ENCODE results near the gene ASTN2. TPM values are rescaled to one million over a fixed set of nuclear protein-coding genes. Genes with fewer than 3 reads are reported as not detected.

ASTN2 gene
- total and polyA plus RNA-seq, 9 donors: 1.8 to 6.4 (median 3.2) TPM

DNA sequence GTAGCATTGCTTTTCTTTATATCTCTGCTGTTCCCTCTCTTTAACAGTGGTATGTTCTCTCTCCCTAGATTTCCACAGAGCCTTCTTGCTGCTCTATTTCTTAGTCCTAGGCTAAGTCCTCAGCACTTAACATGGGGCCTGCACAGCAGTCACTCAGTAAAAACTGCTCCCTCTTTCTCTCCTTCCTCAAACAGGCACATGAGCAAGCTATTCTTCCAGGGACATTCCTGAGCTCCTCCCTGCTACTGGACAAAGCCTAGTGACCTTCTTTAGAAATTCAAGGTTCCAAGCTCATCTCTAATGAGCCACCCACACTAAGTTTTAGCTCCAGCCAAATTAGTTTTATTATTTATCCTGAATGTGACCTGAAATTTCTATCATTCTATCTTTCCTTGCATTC, 688.3 kb downstream of the ASTN2 start:
- H3K4me1 ChIP-seq (ENCODE audit: insufficient read depth): no peaks in the 10 kb centered on the region
- no peak for DNase-seq
- TF ChIP-seq POLR2A (IDR thresholded peaks at IDR 0.05) (no peak), EP300 (IDR thresholded peaks at IDR 0.05) (no peak)
- TF ChIP-seq, protein P1, sequence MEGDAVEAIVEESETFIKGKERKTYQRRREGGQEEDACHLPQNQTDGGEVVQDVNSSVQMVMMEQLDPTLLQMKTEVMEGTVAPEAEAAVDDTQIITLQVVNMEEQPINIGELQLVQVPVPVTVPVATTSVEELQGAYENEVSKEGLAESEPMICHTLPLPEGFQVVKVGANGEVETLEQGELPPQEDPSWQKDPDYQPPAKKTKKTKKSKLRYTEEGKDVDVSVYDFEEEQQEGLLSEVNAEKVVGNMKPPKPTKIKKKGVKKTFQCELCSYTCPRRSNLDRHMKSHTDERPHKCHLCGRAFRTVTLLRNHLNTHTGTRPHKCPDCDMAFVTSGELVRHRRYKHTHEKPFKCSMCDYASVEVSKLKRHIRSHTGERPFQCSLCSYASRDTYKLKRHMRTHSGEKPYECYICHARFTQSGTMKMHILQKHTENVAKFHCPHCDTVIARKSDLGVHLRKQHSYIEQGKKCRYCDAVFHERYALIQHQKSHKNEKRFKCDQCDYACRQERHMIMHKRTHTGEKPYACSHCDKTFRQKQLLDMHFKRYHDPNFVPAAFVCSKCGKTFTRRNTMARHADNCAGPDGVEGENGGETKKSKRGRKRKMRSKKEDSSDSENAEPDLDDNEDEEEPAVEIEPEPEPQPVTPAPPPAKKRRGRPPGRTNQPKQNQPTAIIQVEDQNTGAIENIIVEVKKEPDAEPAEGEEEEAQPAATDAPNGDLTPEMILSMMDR (IDR thresholded peaks at IDR 0.05): no peak
- intact Hi-C loops (cut with DNase I): no loop called here
- no peaks in the 10 kb centered on the region for H3K36me3 ChIP-seq
- no peak overlapping the region for H3K27ac ChIP-seq
- H3K4me3 ChIP-seq: no peak overlapping the region
- no peaks in the 10 kb centered on the region for H3K27me3 ChIP-seq
- no peaks in the 10 kb centered on the region for H3K9me3 ChIP-seq

DNA sequence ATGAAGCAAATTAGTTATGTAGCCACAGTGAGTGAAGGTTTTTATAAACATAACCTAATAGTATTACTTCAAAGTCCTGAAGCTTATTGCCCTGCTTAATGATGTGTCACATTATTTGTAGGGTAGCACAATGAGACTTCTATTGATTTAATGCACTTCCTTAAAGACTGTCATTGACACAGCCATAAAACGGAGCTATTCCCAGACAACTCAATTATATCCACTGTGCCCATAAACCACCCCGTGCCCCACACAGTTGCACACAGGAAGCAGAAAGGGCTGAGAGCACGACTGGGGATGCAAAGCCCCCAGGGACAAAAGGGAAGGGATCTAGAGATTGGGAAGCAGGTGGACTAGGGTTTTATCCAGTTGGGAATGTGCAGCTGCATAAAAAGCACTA, 690.7 kb downstream of the ASTN2 start:
- no peaks in the 10 kb centered on the region for H3K36me3 ChIP-seq
- H3K9me3 ChIP-seq: no peaks in the 10 kb centered on the region
- intact Hi-C loops (cut with DNase I): no loop called here
- H3K4me3 ChIP-seq: no peak overlapping the region
- no peak for TF ChIP-seq POLR2A (IDR thresholded peaks at IDR 0.05)
- TF ChIP-seq EP300 (IDR thresholded peaks at IDR 0.05): no peak
- TF ChIP-seq, protein P1 (IDR thresholded peaks at IDR 0.05): no peak
- no peak for DNase-seq
- no peaks in the 10 kb centered on the region for H3K27me3 ChIP-seq
- no peak overlapping the region for H3K27ac ChIP-seq
- no peaks in the 10 kb centered on the region for H3K4me1 ChIP-seq (ENCODE audit: insufficient read depth)
- WGBS, 3 donors: 45 to 60% (median 46%) methylated on average over 3 of the region's 3 CpGs

DNA sequence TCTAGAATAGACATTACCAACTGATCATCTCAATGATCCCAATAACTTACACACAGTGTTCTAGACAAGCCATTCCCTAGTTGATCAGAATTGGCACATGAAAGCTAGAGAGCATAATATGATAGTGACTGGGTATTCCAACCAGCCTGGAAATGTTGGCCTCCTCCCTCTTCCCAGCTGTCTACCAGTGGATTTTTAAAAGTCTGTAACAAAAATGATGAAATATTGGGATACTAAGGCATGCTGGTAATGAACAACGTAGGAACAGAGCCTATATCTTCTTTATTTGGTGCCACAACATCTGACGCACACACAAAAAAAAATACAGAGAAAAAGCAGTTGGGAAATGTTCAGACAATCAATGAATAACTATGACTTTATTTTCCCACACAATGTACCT, 692.9 kb downstream of the ASTN2 start:
- no peak for TF ChIP-seq POLR2A (IDR thresholded peaks at IDR 0.05)
- TF ChIP-seq, protein P1 (IDR thresholded peaks at IDR 0.05): no peak
- TF ChIP-seq EP300 (IDR thresholded peaks at IDR 0.05): no peak
- Histone ChIP-seq H3K4me3 (no peak overlapping the region), H3K36me3 (no peaks in the 10 kb centered on the region), H3K27me3 (no peaks in the 10 kb centered on the region), H3K9me3 (no peaks in the 10 kb centered on the region), H3K4me1 (ENCODE audit: insufficient read depth) (no peaks in the 10 kb centered on the region), H3K27ac (no peak overlapping the region)
- 35 to 93% (median 88%) methylated on average over 2 of the region's 2 CpGs for WGBS, 3 donors
- intact Hi-C loops (cut with DNase I): no loop called here
- no peak for DNase-seq

DNA sequence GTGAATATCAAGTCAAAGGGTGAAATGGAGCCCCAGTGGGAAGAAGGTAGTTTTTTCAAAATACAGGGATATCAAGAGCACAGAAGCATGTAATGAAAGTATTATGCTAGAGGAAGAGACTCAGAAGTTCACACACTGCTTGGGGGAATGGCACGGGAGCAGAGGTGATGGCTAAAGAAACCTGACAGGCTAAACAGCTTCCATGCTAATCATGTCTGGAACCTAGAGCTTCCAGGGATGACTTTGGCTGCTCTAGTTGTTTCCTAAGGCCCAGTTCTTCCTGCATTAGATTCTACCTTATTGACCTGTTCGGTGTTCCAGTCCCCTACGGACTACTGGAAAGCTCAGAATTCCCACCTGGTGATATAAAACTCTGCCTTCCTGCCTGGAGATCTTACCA, 693.4 kb downstream of the ASTN2 start:
- H3K9me3 ChIP-seq: no peaks in the 10 kb centered on the region
- no peaks in the 10 kb centered on the region for H3K4me1 ChIP-seq (ENCODE audit: insufficient read depth)
- H3K36me3 ChIP-seq: no peaks in the 10 kb centered on the region
- H3K27ac ChIP-seq: no peak overlapping the region
- no peak for DNase-seq
- intact Hi-C loops (cut with DNase I): no loop called here
- 94 to 99% (median 97%) methylated on average over 3 of the region's 3 CpGs for WGBS, 3 donors
- H3K27me3 ChIP-seq: no peaks in the 10 kb centered on the region
- H3K4me3 ChIP-seq: no peak overlapping the region
- no peak for TF ChIP-seq EP300 (IDR thresholded peaks at IDR 0.05)
- no peak for TF ChIP-seq POLR2A (IDR thresholded peaks at IDR 0.05)
- TF ChIP-seq, protein P1 (IDR thresholded peaks at IDR 0.05): no peak

DNA sequence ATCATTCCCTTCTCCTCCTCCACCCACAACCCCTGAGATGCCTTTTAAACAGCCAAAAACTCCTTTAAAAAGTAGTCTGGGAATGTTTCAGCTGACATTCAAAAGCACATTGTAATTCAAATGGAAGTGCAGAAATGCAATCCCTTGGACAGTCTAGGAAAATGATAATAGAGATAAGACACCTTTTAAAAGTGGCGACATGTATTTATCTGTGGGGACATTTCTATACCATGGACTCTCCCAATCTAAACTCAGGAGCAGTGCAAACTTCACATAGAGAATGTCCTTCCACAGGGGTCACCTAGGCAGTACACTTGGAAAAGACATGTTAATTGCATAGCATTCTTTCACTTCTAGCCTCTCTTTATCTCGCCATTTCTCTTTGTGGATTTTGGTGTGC, 694.7 kb downstream of the ASTN2 start:
- intact Hi-C loops (cut with DNase I): no loop called here
- H3K36me3 ChIP-seq: no peaks in the 10 kb centered on the region
- no peaks in the 10 kb centered on the region for H3K27me3 ChIP-seq
- H3K4me3 ChIP-seq: no peak overlapping the region
- no peaks in the 10 kb centered on the region for H3K4me1 ChIP-seq (ENCODE audit: insufficient read depth)
- H3K27ac ChIP-seq: no peak overlapping the region
- no peak for DNase-seq
- WGBS, 3 donors: 49 to 85% (median 85%) methylated on average over 2 of the region's 2 CpGs
- TF ChIP-seq, protein P1 (IDR thresholded peaks at IDR 0.05): no peak
- TF ChIP-seq POLR2A (IDR thresholded peaks at IDR 0.05): no peak
- no peak for TF ChIP-seq EP300 (IDR thresholded peaks at IDR 0.05)
- no peaks in the 10 kb centered on the region for H3K9me3 ChIP-seq
